ENCODE measurements around the gene LSR.

GRCh38 chr19:35209646-35210045, 39.2 kb upstream of the LSR start:
- TF ChIP-seq CTCF (IDR thresholded peaks at IDR 0.05) (no peak), POLR2AphosphoS5 (IDR thresholded peaks at IDR 0.05; ENCODE audit: low read depth, low read length) (no peak), TCF7L2 (IDR thresholded peaks at IDR 0.05; ENCODE audit: low read depth, low read length) (no peak), SIN3A (IDR thresholded peaks at IDR 0.05; ENCODE audit: borderline replicate concordance, insufficient read depth, low read depth, low read length) (no peak)

All from Panc1 (cell line).